OCI-M2 (cell line): ENCODE results near the gene ZBTB33.

Experiments
- DNase-seq: peaks from one replicate; lab custom pipeline; 2025; ENCODE audit not compliant: unreplicated experiment; lab: John Stamatoyannopoulos, UW

Gene ZBTB33, protein sequence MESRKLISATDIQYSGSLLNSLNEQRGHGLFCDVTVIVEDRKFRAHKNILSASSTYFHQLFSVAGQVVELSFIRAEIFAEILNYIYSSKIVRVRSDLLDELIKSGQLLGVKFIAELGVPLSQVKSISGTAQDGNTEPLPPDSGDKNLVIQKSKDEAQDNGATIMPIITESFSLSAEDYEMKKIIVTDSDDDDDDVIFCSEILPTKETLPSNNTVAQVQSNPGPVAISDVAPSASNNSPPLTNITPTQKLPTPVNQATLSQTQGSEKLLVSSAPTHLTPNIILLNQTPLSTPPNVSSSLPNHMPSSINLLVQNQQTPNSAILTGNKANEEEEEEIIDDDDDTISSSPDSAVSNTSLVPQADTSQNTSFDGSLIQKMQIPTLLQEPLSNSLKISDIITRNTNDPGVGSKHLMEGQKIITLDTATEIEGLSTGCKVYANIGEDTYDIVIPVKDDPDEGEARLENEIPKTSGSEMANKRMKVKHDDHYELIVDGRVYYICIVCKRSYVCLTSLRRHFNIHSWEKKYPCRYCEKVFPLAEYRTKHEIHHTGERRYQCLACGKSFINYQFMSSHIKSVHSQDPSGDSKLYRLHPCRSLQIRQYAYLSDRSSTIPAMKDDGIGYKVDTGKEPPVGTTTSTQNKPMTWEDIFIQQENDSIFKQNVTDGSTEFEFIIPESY

GRCh38 chrX:120250522-120251271 lies at the start of gene ZBTB33:
ZBTB33 (plus strand) TSS chrX:120250812; CDS start chrX:120253416, 2,604 bp downstream.
- no peak for DNase-seq

DNA sequence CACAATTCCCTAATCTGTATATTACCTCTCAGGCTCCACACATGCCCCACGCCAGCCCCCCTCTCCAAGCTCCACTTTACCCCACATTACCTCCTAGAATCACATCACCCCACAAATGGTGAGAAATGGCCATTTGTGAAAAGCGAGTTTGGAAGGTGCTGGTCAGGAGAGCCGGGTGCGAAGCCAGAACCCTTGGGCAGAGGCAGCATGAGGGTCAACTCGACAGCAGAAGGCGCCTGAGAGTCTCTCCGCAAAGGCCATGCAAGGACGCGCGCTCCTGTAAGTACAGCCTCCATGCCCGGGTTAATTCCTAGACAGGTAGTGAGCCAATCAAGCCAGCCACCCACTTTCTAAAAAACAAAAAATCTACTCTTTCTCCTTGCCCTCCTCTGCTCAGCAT lies 49.8 kb upstream of the ZBTB33 start:
- no peak for DNase-seq

DNA sequence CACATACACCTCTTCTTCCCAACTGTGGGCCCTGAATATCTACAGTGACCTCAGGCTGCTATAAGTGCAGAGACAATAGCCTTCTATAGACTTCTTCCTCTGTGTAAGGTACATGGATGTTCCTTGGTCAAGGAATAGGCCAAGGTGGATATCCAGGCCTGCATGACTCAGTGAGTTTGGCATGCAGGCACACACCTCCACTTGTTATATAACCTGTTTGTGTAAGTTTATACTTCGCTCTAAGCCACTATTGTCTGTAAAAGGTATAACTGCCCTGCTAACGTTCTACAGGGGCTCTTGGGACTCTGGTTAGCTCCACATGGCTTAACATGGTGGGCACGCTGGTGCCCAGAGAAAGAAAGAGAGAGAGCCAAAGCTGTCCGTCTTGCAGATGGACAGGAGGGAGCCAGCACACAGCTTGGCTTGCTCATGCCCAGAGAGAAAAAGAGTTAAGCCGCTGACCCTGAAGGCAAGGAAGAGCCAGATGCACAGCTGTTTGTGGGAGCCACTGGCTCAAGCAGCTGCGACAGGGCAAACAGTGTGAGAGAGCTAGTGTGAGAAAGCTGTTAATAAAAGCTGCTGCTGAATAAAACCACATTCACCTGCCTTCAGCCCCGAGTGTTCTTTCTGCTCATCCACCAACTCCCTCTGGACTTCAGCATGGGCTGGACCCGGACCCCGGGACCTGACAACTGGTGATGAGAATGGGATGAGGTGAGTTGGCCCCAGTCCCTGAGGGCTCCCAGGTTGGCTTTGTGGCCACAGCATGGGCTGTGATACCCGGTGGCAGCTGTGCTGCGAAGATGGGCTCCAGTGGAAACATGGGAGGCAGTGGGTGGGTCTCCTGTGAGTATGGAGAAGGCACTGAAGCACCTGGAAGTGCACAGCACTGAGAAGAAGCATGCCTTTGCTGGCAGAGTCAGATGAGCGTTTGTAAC lies 44.5 kb upstream of the ZBTB33 start:
- no peak for DNase-seq

DNA sequence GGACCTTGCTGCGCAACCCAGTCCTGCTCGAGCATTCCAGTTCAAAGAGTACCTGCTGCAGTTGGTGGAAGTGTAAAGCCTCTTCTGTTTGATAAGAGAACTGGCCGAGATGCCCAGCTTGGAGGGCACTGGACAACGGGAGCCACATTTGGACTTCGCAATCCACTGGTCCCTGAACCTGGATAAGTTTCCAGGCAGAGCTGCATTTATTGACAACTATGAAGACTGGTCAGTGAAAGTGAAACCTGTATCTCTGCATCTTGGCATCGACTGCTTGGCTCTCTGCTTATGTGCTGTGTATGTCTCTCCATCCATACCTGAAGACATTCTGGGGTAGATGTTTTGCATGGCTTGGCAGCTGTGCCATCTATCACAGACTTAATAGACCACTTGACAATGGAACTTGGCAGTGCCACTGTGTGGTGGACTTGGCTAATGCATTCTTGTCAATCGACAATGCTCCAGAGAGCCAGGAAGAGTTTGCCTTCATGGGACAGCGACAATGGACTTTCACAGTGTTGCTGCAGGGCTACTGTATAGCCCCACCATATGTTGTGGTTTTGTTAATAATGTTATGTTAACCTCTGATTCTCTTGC lies 43.5 kb upstream of the ZBTB33 start:
- DNase-seq = no peak

GRCh38 chrX:120213438-120214265 lies 37.0 kb upstream of the ZBTB33 start:
- no peak for DNase-seq

DNA sequence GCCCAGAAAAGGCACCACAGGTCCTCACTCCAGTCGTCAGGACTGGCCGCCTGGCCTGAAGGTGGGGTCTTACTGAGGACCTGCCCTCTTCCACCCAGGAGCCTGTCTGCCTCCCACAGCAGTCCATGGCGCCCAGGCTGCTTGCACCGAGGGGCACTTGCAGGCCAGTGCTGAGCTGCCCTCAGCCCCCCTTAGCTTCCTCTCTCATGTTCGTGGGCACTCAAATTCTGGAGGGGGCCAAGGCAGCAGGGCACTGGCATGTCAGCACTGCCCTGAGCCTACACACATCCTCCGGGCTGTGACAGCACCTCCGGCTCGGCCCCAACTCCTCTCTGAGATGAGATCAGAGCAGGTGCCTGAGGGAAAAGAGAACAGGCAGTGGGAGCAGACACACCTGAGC lies 27.2 kb upstream of the ZBTB33 start:
- no peak for DNase-seq

GRCh38 chrX:120224388-120224787 lies 26.2 kb upstream of the ZBTB33 start:
- no peak for DNase-seq

GRCh38 chrX:120228187-120228908 lies 22.3 kb upstream of the ZBTB33 start:
- no peak for DNase-seq

- DNase-seq = no peak
These were observed 15.3 kb upstream of the ZBTB33 start for GRCh38 chrX:120235284-120235683.

- DNase-seq = no peak
These were observed 13.7 kb upstream of the ZBTB33 start for GRCh38 chrX:120236687-120237479.

DNA sequence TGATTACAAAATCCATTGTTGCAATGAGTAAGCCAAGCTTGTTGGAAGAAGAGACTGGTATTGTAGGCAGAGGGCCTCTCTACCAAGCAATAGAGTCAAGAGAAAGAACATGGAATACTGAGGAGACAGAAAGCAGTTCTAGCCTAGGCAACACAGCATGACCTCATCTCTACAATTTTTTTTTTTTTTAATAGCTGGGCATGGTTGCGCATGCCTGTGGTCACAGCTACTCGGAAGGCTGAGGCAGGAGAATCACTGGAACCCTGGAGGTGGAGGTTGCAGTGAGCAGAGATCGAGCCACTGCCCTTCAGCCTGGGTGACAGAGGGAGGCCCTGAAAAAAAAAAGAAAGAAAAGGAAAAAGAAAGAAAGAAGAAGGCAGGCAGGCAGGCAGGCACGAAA lies 11.7 kb upstream of the ZBTB33 start:
- DNase-seq = no peak

DNA sequence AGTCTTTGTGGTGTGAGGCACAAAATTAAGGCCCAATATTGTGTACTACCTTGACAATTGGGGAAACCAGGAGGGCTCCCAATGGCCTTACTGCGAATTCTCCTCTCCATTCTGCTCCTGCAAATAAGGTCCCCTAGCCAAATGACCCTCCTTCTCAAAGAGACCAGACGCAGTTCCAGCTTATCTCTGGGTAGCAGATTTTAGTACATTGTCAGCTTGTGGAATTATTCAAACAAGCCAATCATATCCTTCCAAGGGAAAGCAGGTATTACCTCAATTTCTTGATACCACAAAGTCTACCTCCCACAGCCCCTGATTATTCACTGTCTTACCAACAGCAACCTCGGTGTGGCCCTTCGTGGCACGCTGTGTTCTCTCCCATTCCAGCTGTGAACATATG lies 7.8 kb upstream of the ZBTB33 start:
- no peak for DNase-seq

DNA sequence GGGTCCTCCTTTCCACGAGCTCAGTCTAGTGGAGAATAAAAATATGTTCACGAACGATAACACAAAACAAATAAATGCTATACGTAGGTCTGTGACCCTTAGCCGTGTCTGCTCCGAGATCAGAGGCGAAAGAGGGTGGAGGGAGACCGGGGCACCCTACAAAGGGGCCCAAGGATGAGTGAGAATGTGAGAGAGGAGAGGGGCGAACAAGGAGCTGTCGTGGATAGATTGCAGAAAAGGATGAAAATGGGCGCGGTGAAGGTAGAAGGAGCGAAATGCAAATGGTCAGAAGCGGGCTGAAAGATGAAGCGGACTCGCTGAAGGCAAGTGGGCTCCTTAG lies 6.2 kb upstream of the ZBTB33 start:
- DNase-seq = no peak

DNA sequence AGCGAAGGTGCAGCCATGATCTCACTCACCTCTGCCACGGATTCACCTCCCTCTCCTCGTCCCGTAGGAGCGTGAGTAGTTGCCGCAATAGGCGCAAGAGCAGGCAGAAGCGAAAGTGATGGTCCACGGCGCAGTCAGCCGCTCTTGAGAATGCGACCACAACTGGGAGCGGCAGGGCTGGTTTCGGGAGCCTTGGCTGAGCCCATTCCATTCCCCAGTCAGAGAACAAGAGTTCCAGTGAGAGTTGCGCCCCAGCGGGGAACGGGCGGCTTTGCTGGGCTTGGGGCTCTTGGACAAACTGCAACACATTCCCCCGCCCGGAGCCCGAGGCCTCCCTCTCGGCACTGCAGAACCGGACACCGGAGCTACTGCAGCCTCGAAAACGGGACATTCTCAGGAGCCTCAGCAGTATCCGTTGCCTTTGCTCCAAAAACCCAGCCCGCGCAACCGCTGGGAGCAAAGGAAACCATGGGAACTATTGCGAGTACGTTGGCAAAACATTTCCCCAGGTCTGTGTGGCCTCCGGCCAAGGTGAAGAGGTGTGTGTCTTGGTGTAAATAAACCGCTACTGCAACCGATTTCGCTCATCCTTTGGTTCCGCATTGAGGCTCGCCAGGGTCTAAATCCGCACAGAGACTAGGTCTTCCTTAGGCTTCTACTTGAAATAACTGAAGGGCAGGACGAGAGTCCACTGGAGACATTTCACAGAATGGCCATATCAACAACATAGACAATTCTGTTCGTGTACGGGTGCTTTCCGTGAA lies 5.7 kb upstream of the ZBTB33 start:
- no peak for DNase-seq

DNA sequence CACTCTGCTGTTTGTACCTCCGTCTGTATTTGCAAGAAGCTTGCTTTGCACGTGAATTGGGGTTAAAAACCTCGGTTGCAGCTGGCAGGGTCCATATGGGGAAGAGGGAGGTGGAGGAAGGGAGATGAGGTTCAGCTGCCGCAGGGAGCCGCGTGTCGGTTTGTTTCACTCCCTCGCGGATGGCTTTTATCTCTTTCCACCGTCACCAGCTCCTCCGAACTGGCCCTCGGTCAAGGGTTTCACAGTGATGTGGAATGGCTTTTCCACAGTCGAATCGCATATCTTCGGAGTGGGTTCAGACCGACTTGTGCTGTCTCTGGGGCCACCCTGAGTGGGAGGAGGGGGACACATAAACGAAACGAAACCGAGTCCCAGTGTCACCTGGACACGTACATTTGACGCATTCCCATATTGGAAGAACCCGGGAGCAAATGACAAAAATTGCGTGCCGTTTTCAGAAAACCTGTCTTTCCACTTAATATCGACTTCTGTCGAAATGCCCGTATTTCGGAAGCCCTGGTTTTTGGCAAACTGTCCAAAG lies 929 bp downstream of the ZBTB33 start:
- no peak for DNase-seq

GRCh38 chrX:120253784-120254183 lies 3.2 kb downstream of the ZBTB33 start:
- DNase-seq = no peak

- DNase-seq = no peak
These were observed 9.8 kb downstream of the ZBTB33 start for GRCh38 chrX:120260369-120260768.
